Vagina (tissue), 2 donors: Measurements from ENCODE around the gene SYNDIG1.

Experiments
- POLR2A ChIP-seq, 2 donors: fragments of 450-650 bp; IDR thresholded peaks; one replicate each; pipeline ENCODE4 v1.6.1; 2017; ENCODE audit warnings: antibody characterized with exemption in 2 of 2, mild to moderate bottlenecking in 2 of 2, moderate library complexity in 2 of 2
- POLR2AphosphoS5 ChIP-seq, 2 donors: sonication (generic); formaldehyde crosslinking; IDR thresholded peaks; one replicate each; pipeline ENCODE4 v1.9.0; 2017; ENCODE audit warnings: antibody characterized with exemption in 2 of 2, mild to moderate bottlenecking in 2 of 2, low read depth in 1 of 2; ENCODE audit not compliant: insufficient read depth in 1 of 2
- TF ChIP-seq, protein P1 (sequence below), 3 experiments: fragments of 450-650 bp in 2 of 3; fragments of 200-600 bp in 1 of 3; sonication (generic) in 1 of 3; IDR thresholded peaks; one replicate each; pipeline ENCODE4 v1.5.1; 2017 to 2019; ENCODE audit warnings: antibody characterized with exemption in 3 of 3, mild to moderate bottlenecking in 2 of 3, moderate library complexity in 2 of 3

DNA sequence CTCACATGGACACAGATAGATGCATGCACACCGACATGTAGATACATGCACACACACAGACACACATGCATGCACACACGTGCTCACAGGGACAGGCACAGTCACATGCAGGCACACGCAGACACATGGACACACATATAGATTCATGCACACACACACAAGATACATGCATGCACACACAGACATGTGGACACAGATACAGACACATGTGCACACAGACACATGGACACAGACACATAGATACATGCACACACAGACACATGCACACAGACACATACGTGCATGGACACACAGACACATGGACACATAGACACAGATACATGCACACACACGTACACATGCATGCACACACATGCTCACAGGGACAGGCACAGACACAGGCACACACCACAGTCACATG lies 19.8 kb downstream of the SYNDIG1 start:
- TF ChIP-seq POLR2A (IDR thresholded peaks at IDR 0.05) (no peak), POLR2AphosphoS5 (IDR thresholded peaks at IDR 0.05; ENCODE audit: insufficient read depth in 1 of 2, low read depth in 1 of 2) (no peak)
- TF ChIP-seq, protein P1, sequence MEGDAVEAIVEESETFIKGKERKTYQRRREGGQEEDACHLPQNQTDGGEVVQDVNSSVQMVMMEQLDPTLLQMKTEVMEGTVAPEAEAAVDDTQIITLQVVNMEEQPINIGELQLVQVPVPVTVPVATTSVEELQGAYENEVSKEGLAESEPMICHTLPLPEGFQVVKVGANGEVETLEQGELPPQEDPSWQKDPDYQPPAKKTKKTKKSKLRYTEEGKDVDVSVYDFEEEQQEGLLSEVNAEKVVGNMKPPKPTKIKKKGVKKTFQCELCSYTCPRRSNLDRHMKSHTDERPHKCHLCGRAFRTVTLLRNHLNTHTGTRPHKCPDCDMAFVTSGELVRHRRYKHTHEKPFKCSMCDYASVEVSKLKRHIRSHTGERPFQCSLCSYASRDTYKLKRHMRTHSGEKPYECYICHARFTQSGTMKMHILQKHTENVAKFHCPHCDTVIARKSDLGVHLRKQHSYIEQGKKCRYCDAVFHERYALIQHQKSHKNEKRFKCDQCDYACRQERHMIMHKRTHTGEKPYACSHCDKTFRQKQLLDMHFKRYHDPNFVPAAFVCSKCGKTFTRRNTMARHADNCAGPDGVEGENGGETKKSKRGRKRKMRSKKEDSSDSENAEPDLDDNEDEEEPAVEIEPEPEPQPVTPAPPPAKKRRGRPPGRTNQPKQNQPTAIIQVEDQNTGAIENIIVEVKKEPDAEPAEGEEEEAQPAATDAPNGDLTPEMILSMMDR (IDR thresholded peaks at IDR 0.05), result no peak
